ENCODE results near the gene HRAS. TPM values are rescaled to one million over a fixed set of nuclear protein-coding genes. Genes with fewer than 3 reads are reported as not detected.

HRAS gene
- polyA plus RNA-seq, 1 donor from 2014 or later = 22.5 TPM

- Mint-ChIP-seq H3K4me3 (no peak overlapping the region), H3K4me1 (peaks cover 2 to 13% (median 5%) of the 10 kb centered on the region in 3 donors), H3K27me3 (no peaks in the 10 kb centered on the region), H3K9me3 (no peaks in the 10 kb centered on the region), H3K36me3 (peaks cover 2% of the 10 kb centered on the region), H3K27ac (no peak overlapping the region)
These were observed 212 bp downstream of the HRAS start for GRCh38 chr11:535210-535518.

- Mint-ChIP-seq H3K4me3 (peak overlapping the region; percentile 78 to 92 (median 86)), H3K27ac (peak overlapping the region in 1 of 3 donors; percentile 85), H3K36me3 (peaks cover 2% of the 10 kb centered on the region), H3K9me3 (no peaks in the 10 kb centered on the region), H3K27me3 (no peaks in the 10 kb centered on the region), H3K4me1 (peaks cover 2 to 13% (median 5%) of the 10 kb centered on the region in 3 donors)
These were observed 773 bp downstream of the HRAS start for GRCh38 chr11:534396-535209.

- Mint-ChIP-seq H3K9me3 (no peaks in the 10 kb centered on the region), H3K27me3 (no peaks in the 10 kb centered on the region), H3K27ac (peak overlapping the region in 1 of 3 donors; percentile 85)
These were observed 1.6 kb downstream of the HRAS start for GRCh38 chr11:533586-534395.

GRCh38 chr11:532986-533585 is 2.3 kb downstream of the HRAS start:
- Mint-ChIP-seq H3K9me3 (no peaks in the 10 kb centered on the region), H3K36me3 (peaks cover 2% of the 10 kb centered on the region), H3K4me3 (peak overlapping the region in 2 of 4 donors; percentile 41 to 45), H3K4me1 (peaks cover 2 to 6% (median 5%) of the 10 kb centered on the region in 3 donors), H3K27me3 (no peaks in the 10 kb centered on the region), H3K27ac (peak overlapping the region in 1 of 3 donors; percentile 85)

More at GRCh38 chr11:533586-534395, 1.6 kb downstream of the HRAS start:
- Mint-ChIP-seq H3K36me3 (peaks cover 2% of the 10 kb centered on the region), H3K4me1 (peaks cover 2 to 13% (median 5%) of the 10 kb centered on the region in 3 donors), H3K4me3 (peak overlapping the region; percentile 16 to 88 (median 38))

GRCh38 chr11:532527-532985 is 2.8 kb downstream of the HRAS start:
- Mint-ChIP-seq H3K4me1 (peaks cover 2 to 5% (median 2%) of the 10 kb centered on the region in 3 donors), H3K9me3 (no peaks in the 10 kb centered on the region), H3K27me3 (no peaks in the 10 kb centered on the region), H3K27ac (peak overlapping the region in 1 of 3 donors; percentile 21), H3K36me3 (peaks cover 2% of the 10 kb centered on the region), H3K4me3 (peak overlapping the region in 1 of 4 donors; percentile 70)

- peaks cover 0 to 5% (median 2%) of the 10 kb centered on the region in 3 donors for H3K4me1 Mint-ChIP-seq
- no peaks in the 10 kb centered on the region for H3K9me3 Mint-ChIP-seq
- H3K27me3 Mint-ChIP-seq = no peaks in the 10 kb centered on the region
- H3K27ac Mint-ChIP-seq = peak overlapping the region in 1 of 3 donors; percentile 80
- H3K4me3 Mint-ChIP-seq = peak overlapping the region in 2 of 4 donors; percentile 28 to 70
- peaks cover 2% of the 10 kb centered on the region for H3K36me3 Mint-ChIP-seq
These were observed 3.4 kb downstream of the HRAS start for GRCh38 chr11:531919-532526.

GRCh38 chr11:530960-531831 is 4.2 kb downstream of the HRAS start:
- H3K4me1 Mint-ChIP-seq = peaks cover 0 to 3% (median 2%) of the 10 kb centered on the region in 3 donors
- H3K36me3 Mint-ChIP-seq = peaks cover 2% of the 10 kb centered on the region
- H3K4me3 Mint-ChIP-seq = peak overlapping the region in 2 of 4 donors; percentile 28 to 70
- no peaks in the 10 kb centered on the region for H3K27me3 Mint-ChIP-seq
- peak overlapping the region in 1 of 3 donors; percentile 80 for H3K27ac Mint-ChIP-seq
- no peaks in the 10 kb centered on the region for H3K9me3 Mint-ChIP-seq

- Mint-ChIP-seq H3K27me3 (no peaks in the 10 kb centered on the region), H3K27ac (peak overlapping the region in 1 of 3 donors; percentile 18), H3K4me1 (peaks cover 0 to 2% (median 0%) of the 10 kb centered on the region in 3 donors), H3K36me3 (peaks cover 2% of the 10 kb centered on the region), H3K9me3 (no peaks in the 10 kb centered on the region), H3K4me3 (no peak overlapping the region)
These were observed 5.5 kb downstream of the HRAS start for GRCh38 chr11:529728-530411.

GRCh38 chr11:528815-529727 is 6.3 kb downstream of the HRAS start:
- Mint-ChIP-seq H3K27me3 (no peaks in the 10 kb centered on the region), H3K27ac (peak overlapping the region in 1 of 3 donors; percentile 42), H3K4me1 (peaks cover 0 to 2% (median 0%) of the 10 kb centered on the region in 3 donors), H3K9me3 (no peaks in the 10 kb centered on the region), H3K36me3 (peaks cover 2% of the 10 kb centered on the region), H3K4me3 (peak overlapping the region in 1 of 4 donors; percentile 32)

- Mint-ChIP-seq H3K36me3 (peaks cover 2% of the 10 kb centered on the region), H3K27ac (peak overlapping the region in 1 of 3 donors; percentile 42), H3K4me1 (peaks cover 0 to 2% (median 0%) of the 10 kb centered on the region in 3 donors), H3K9me3 (no peaks in the 10 kb centered on the region), H3K27me3 (no peaks in the 10 kb centered on the region), H3K4me3 (no peak overlapping the region)
These were observed 7.1 kb downstream of the HRAS start for GRCh38 chr11:528166-528814.

- Mint-ChIP-seq H3K27me3 (no peaks in the 10 kb centered on the region), H3K4me1 (peaks cover 0 to 1% (median 0%) of the 10 kb centered on the region in 3 donors), H3K27ac (peak overlapping the region in 2 of 3 donors; percentile 5 to 51), H3K4me3 (no peak overlapping the region), H3K36me3 (no peaks in the 10 kb centered on the region), H3K9me3 (no peaks in the 10 kb centered on the region)
These were observed 9.2 kb downstream of the HRAS start for GRCh38 chr11:526192-526591.

GRCh38 chr11:521177-521688 is 14.1 kb downstream of the HRAS start:
- H3K4me1 Mint-ChIP-seq = peaks cover 2 to 4% (median 3%) of the 10 kb centered on the region in 3 donors
- H3K4me3 Mint-ChIP-seq = no peak overlapping the region
- H3K9me3 Mint-ChIP-seq = no peaks in the 10 kb centered on the region
- no peaks in the 10 kb centered on the region for H3K27me3 Mint-ChIP-seq
- H3K36me3 Mint-ChIP-seq = no peaks in the 10 kb centered on the region
- H3K27ac Mint-ChIP-seq = peak overlapping the region in 1 of 3 donors; percentile 72

Measured in IgD-negative memory B cell (primary cell).